GM10266 (cell line): ENCODE measurements around the gene C1QL1.

ENCODE experiments used
- DNase-seq: peaks from one replicate; pipeline ENCODE4 v3.0.0; 2012; ENCODE audit errors: extremely low spot score
- CTCF ChIP-seq: IDR thresholded peaks from 2 replicates; pipeline ENCODE4 v1.5.1; 2012; ENCODE audit warnings: mild to moderate bottlenecking, low read depth; ENCODE audit not compliant: control insufficient read depth, insufficient read depth; ENCODE audit errors: missing control alignments

C1QL1 gene

GRCh38 chr17:44997733-44998520 is 29.8 kb upstream of the C1QL1 start:
- no peak for DNase-seq
- no peak for TF ChIP-seq CTCF

GRCh38 chr17:44996304-44996703 is 28.2 kb upstream of the C1QL1 start:
- no peak for TF ChIP-seq CTCF
- DNase-seq = no peak

- no peak for DNase-seq
- no peak for TF ChIP-seq CTCF
Measured at GRCh38 chr17:44995436-44996001, 27.4 kb upstream of the C1QL1 start.

GRCh38 chr17:44992242-44992939 is 24.3 kb upstream of the C1QL1 start:
- no peak for TF ChIP-seq CTCF
- DNase-seq = no peak

- TF ChIP-seq CTCF = no peak
- DNase-seq = no peak
Measured at GRCh38 chr17:44990994-44991393, 22.9 kb upstream of the C1QL1 start.

- TF ChIP-seq CTCF = no peak
- no peak for DNase-seq
Measured at GRCh38 chr17:44989552-44990138, 21.5 kb upstream of the C1QL1 start.
